GM08714 (cell line): ENCODE data around the gene G0S2.

Source experiments
- H3K4me3 ChIP-seq: fragments of 200-500 bp; sonication (Bioruptor generic); 2 replicates; pipeline ENCODE4 v1.5.1; 2014; ENCODE audit warnings: mild to moderate bottlenecking, low read length, inconsistent platforms
- ZNF274 ChIP-seq: IDR thresholded peaks from 2 replicates; pipeline ENCODE4 v1.6.1; 2012; ENCODE audit warnings: mild to moderate bottlenecking, low read depth, low read length

The G0S2 gene

GRCh38 chr1:209674957-209675564, at the start of gene G0S2:
G0S2 (plus strand) TSS chr1:209675412; CDS start chr1:209675685, 273 bp downstream.
- peak within 1 kb of the TSS; percentile 5; the same call in 1 of the 2 replicates for H3K4me3 ChIP-seq

GRCh38 chr1:209625791-209626285, 49.4 kb upstream of the G0S2 start:
- no peak overlapping the region for H3K4me3 ChIP-seq
- no peak for TF ChIP-seq ZNF274

More at GRCh38 chr1:209674957-209675564, at the start of gene G0S2:
- TF ChIP-seq ZNF274: no peak

GRCh38 chr1:209626346-209627026, 48.7 kb upstream of the G0S2 start:
- no peak for TF ChIP-seq ZNF274
- no peak overlapping the region for H3K4me3 ChIP-seq

GRCh38 chr1:209627027-209627731, 48.0 kb upstream of the G0S2 start:
- no peak overlapping the region for H3K4me3 ChIP-seq
- no peak for TF ChIP-seq ZNF274

- H3K4me3 ChIP-seq: no peak overlapping the region
- no peak for TF ChIP-seq ZNF274
These were observed 47.4 kb upstream of the G0S2 start for GRCh38 chr1:209627732-209628196.

- H3K4me3 ChIP-seq: no peak overlapping the region
- no peak for TF ChIP-seq ZNF274
These were observed 46.5 kb upstream of the G0S2 start for GRCh38 chr1:209628618-209629299.

- no peak overlapping the region for H3K4me3 ChIP-seq
- no peak for TF ChIP-seq ZNF274
These were observed 45.4 kb upstream of the G0S2 start for GRCh38 chr1:209629621-209630382.

GRCh38 chr1:209630383-209631225, 44.6 kb upstream of the G0S2 start:
- TF ChIP-seq ZNF274: no peak
- no peak overlapping the region for H3K4me3 ChIP-seq

GRCh38 chr1:209633335-209633997, 41.7 kb upstream of the G0S2 start:
- no peak overlapping the region for H3K4me3 ChIP-seq
- TF ChIP-seq ZNF274: no peak

GRCh38 chr1:209634005-209634737, 41.0 kb upstream of the G0S2 start:
- H3K4me3 ChIP-seq: no peak overlapping the region
- TF ChIP-seq ZNF274: no peak

- H3K4me3 ChIP-seq: no peak overlapping the region
- no peak for TF ChIP-seq ZNF274
These were observed 39.4 kb upstream of the G0S2 start for GRCh38 chr1:209635850-209636249.

- no peak for TF ChIP-seq ZNF274
- H3K4me3 ChIP-seq: no peak overlapping the region
These were observed 33.4 kb upstream of the G0S2 start for GRCh38 chr1:209641832-209642172.
